ENCODE data around the gene CLCN1.

The CLCN1 gene

GRCh38 chr7:143351060-143351459 lies 35.1 kb downstream of the CLCN1 start:
- Histone ChIP-seq H3K27me3 (replicated peaks; ENCODE audit: control insufficient read depth, insufficient read depth, low read length, poor library complexity, severe bottlenecking) (no peaks in the 10 kb centered on the region), H3K4me1 (ENCODE audit: control insufficient read depth, insufficient read depth, low read length, poor library complexity, severe bottlenecking) (no peaks in the 10 kb centered on the region), H3K36me3 (ENCODE audit: control insufficient read depth, insufficient read depth, low read length) (no peaks in the 10 kb centered on the region), H3K27ac (ENCODE audit: insufficient read depth, low read length, poor library complexity, severe bottlenecking) (no peak overlapping the region), H3K9me3 (ENCODE audit: control insufficient read depth, low read length) (no peaks in the 10 kb centered on the region), H3K4me3 (ENCODE audit: insufficient read depth, low read depth, low read length, poor library complexity, severe bottlenecking) (no peak overlapping the region)
- DNase-seq: no peak

GRCh38 chr7:143351574-143351973 lies 35.7 kb downstream of the CLCN1 start:
- no peaks in the 10 kb centered on the region for H3K4me1 ChIP-seq (ENCODE audit: control insufficient read depth, insufficient read depth, low read length, poor library complexity, severe bottlenecking)
- H3K36me3 ChIP-seq (ENCODE audit: control insufficient read depth, insufficient read depth, low read length): no peaks in the 10 kb centered on the region
- no peak overlapping the region for H3K27ac ChIP-seq (ENCODE audit: insufficient read depth, low read length, poor library complexity, severe bottlenecking)
- no peak for DNase-seq
- H3K4me3 ChIP-seq (ENCODE audit: insufficient read depth, low read depth, low read length, poor library complexity, severe bottlenecking): no peak overlapping the region
- H3K27me3 ChIP-seq (replicated peaks; ENCODE audit: control insufficient read depth, insufficient read depth, low read length, poor library complexity, severe bottlenecking): no peaks in the 10 kb centered on the region
- no peaks in the 10 kb centered on the region for H3K9me3 ChIP-seq (ENCODE audit: control insufficient read depth, low read length)

GRCh38 chr7:143352531-143353002 lies 36.7 kb downstream of the CLCN1 start:
- DNase-seq: no peak
- no peaks in the 10 kb centered on the region for H3K36me3 ChIP-seq (ENCODE audit: control insufficient read depth, insufficient read depth, low read length)
- H3K9me3 ChIP-seq (ENCODE audit: control insufficient read depth, low read length): no peaks in the 10 kb centered on the region
- no peak overlapping the region for H3K4me3 ChIP-seq (ENCODE audit: insufficient read depth, low read depth, low read length, poor library complexity, severe bottlenecking)
- no peaks in the 10 kb centered on the region for H3K4me1 ChIP-seq (ENCODE audit: control insufficient read depth, insufficient read depth, low read length, poor library complexity, severe bottlenecking)
- no peaks in the 10 kb centered on the region for H3K27me3 ChIP-seq (replicated peaks; ENCODE audit: control insufficient read depth, insufficient read depth, low read length, poor library complexity, severe bottlenecking)
- no peak overlapping the region for H3K27ac ChIP-seq (ENCODE audit: insufficient read depth, low read length, poor library complexity, severe bottlenecking)

GRCh38 chr7:143354376-143354775 lies 38.5 kb downstream of the CLCN1 start:
- no peak overlapping the region for H3K27ac ChIP-seq (ENCODE audit: insufficient read depth, low read length, poor library complexity, severe bottlenecking)
- no peaks in the 10 kb centered on the region for H3K4me1 ChIP-seq (ENCODE audit: control insufficient read depth, insufficient read depth, low read length, poor library complexity, severe bottlenecking)
- H3K9me3 ChIP-seq (ENCODE audit: control insufficient read depth, low read length): no peaks in the 10 kb centered on the region

GRCh38 chr7:143354965-143355364 lies 39.1 kb downstream of the CLCN1 start:
- H3K9me3 ChIP-seq (ENCODE audit: control insufficient read depth, low read length): no peaks in the 10 kb centered on the region
- no peaks in the 10 kb centered on the region for H3K27me3 ChIP-seq (replicated peaks; ENCODE audit: control insufficient read depth, insufficient read depth, low read length, poor library complexity, severe bottlenecking)
- no peak for DNase-seq
- no peak overlapping the region for H3K27ac ChIP-seq (ENCODE audit: insufficient read depth, low read length, poor library complexity, severe bottlenecking)
- H3K4me1 ChIP-seq (ENCODE audit: control insufficient read depth, insufficient read depth, low read length, poor library complexity, severe bottlenecking): no peaks in the 10 kb centered on the region
- H3K4me3 ChIP-seq (ENCODE audit: insufficient read depth, low read depth, low read length, poor library complexity, severe bottlenecking): no peak overlapping the region
- no peaks in the 10 kb centered on the region for H3K36me3 ChIP-seq (ENCODE audit: control insufficient read depth, insufficient read depth, low read length)

More at GRCh38 chr7:143354376-143354775, 38.5 kb downstream of the CLCN1 start:
- H3K36me3 ChIP-seq (ENCODE audit: control insufficient read depth, insufficient read depth, low read length): no peaks in the 10 kb centered on the region
- H3K4me3 ChIP-seq (ENCODE audit: insufficient read depth, low read depth, low read length, poor library complexity, severe bottlenecking): no peak overlapping the region
- DNase-seq: no peak
- H3K27me3 ChIP-seq (replicated peaks; ENCODE audit: control insufficient read depth, insufficient read depth, low read length, poor library complexity, severe bottlenecking): no peaks in the 10 kb centered on the region

- H3K36me3 ChIP-seq (ENCODE audit: control insufficient read depth, insufficient read depth, low read length): no peaks in the 10 kb centered on the region
- no peak for DNase-seq
- H3K4me1 ChIP-seq (ENCODE audit: control insufficient read depth, insufficient read depth, low read length, poor library complexity, severe bottlenecking): no peaks in the 10 kb centered on the region
- no peak overlapping the region for H3K27ac ChIP-seq (ENCODE audit: insufficient read depth, low read length, poor library complexity, severe bottlenecking)
- H3K27me3 ChIP-seq (replicated peaks; ENCODE audit: control insufficient read depth, insufficient read depth, low read length, poor library complexity, severe bottlenecking): no peaks in the 10 kb centered on the region
- H3K4me3 ChIP-seq (ENCODE audit: insufficient read depth, low read depth, low read length, poor library complexity, severe bottlenecking): no peak overlapping the region
- no peaks in the 10 kb centered on the region for H3K9me3 ChIP-seq (ENCODE audit: control insufficient read depth, low read length)
Measured at GRCh38 chr7:143355450-143356385, 39.8 kb downstream of the CLCN1 start.

GRCh38 chr7:143356414-143357050 lies 40.6 kb downstream of the CLCN1 start:
- H3K4me1 ChIP-seq (ENCODE audit: control insufficient read depth, insufficient read depth, low read length, poor library complexity, severe bottlenecking): no peaks in the 10 kb centered on the region
- H3K4me3 ChIP-seq (ENCODE audit: insufficient read depth, low read depth, low read length, poor library complexity, severe bottlenecking): no peak overlapping the region
- no peaks in the 10 kb centered on the region for H3K9me3 ChIP-seq (ENCODE audit: control insufficient read depth, low read length)
- H3K36me3 ChIP-seq (ENCODE audit: control insufficient read depth, insufficient read depth, low read length): no peaks in the 10 kb centered on the region
- H3K27ac ChIP-seq (ENCODE audit: insufficient read depth, low read length, poor library complexity, severe bottlenecking): no peak overlapping the region
- no peak for DNase-seq
- no peaks in the 10 kb centered on the region for H3K27me3 ChIP-seq (replicated peaks; ENCODE audit: control insufficient read depth, insufficient read depth, low read length, poor library complexity, severe bottlenecking)

- no peaks in the 10 kb centered on the region for H3K9me3 ChIP-seq (ENCODE audit: control insufficient read depth, low read length)
- no peak overlapping the region for H3K27ac ChIP-seq (ENCODE audit: insufficient read depth, low read length, poor library complexity, severe bottlenecking)
- peaks cover 5% of the 10 kb centered on the region for H3K4me1 ChIP-seq (ENCODE audit: control insufficient read depth, insufficient read depth, low read length, poor library complexity, severe bottlenecking)
- no peak overlapping the region for H3K4me3 ChIP-seq (ENCODE audit: insufficient read depth, low read depth, low read length, poor library complexity, severe bottlenecking)
- no peaks in the 10 kb centered on the region for H3K27me3 ChIP-seq (replicated peaks; ENCODE audit: control insufficient read depth, insufficient read depth, low read length, poor library complexity, severe bottlenecking)
- DNase-seq: no peak
- no peaks in the 10 kb centered on the region for H3K36me3 ChIP-seq (ENCODE audit: control insufficient read depth, insufficient read depth, low read length)
Measured at GRCh38 chr7:143358626-143359025, 42.7 kb downstream of the CLCN1 start.

GRCh38 chr7:143359771-143360353 lies 44.0 kb downstream of the CLCN1 start:
- Histone ChIP-seq H3K36me3 (ENCODE audit: control insufficient read depth, insufficient read depth, low read length) (no peaks in the 10 kb centered on the region), H3K4me3 (ENCODE audit: insufficient read depth, low read depth, low read length, poor library complexity, severe bottlenecking) (no peak overlapping the region), H3K27me3 (replicated peaks; ENCODE audit: control insufficient read depth, insufficient read depth, low read length, poor library complexity, severe bottlenecking) (no peaks in the 10 kb centered on the region), H3K27ac (ENCODE audit: insufficient read depth, low read length, poor library complexity, severe bottlenecking) (no peak overlapping the region), H3K4me1 (ENCODE audit: control insufficient read depth, insufficient read depth, low read length, poor library complexity, severe bottlenecking) (peaks cover 5% of the 10 kb centered on the region), H3K9me3 (ENCODE audit: control insufficient read depth, low read length) (no peaks in the 10 kb centered on the region)
- no peak for DNase-seq

All from effector memory CD4-positive, alpha-beta T cell (primary cell).